Fibroblast of skin of abdomen (primary cell): ENCODE measurements around the gene PTPRG.

Experiments used
- DNase-seq: peaks from one replicate; pipeline ENCODE4 v3.0.0-alpha.2; 2013

Gene PTPRG

GRCh38 chr3:62131050-62131449 is 569.7 kb downstream of the PTPRG start:
- DNase-seq, result no peak

- peak; percentile 13 for DNase-seq
Observed at GRCh38 chr3:62131620-62132019, 570.2 kb downstream of the PTPRG start.

GRCh38 chr3:62132027-62132602 is 570.7 kb downstream of the PTPRG start:
- DNase-seq, result no peak

- DNase-seq, result no peak
Observed at GRCh38 chr3:62133015-62133414, 571.6 kb downstream of the PTPRG start.

GRCh38 chr3:62134061-62134496 is 572.7 kb downstream of the PTPRG start:
- peak; percentile 2 for DNase-seq

GRCh38 chr3:62135741-62136140 is 574.4 kb downstream of the PTPRG start:
- no peak for DNase-seq

GRCh38 chr3:62139957-62140356 is 578.6 kb downstream of the PTPRG start:
- peak; percentile 8 for DNase-seq

- DNase-seq, result no peak
Observed at GRCh38 chr3:62142331-62143085, 581.1 kb downstream of the PTPRG start.

- DNase-seq, result no peak
Observed at GRCh38 chr3:62143843-62144450, 582.6 kb downstream of the PTPRG start.

- DNase-seq, result no peak
Observed at GRCh38 chr3:62144482-62144881, 583.1 kb downstream of the PTPRG start.

GRCh38 chr3:62145086-62145757 is 583.9 kb downstream of the PTPRG start:
- DNase-seq, result no peak

- peak; percentile 3 for DNase-seq
Observed at GRCh38 chr3:62149539-62149938, 588.2 kb downstream of the PTPRG start.

GRCh38 chr3:62149962-62150361 is 588.6 kb downstream of the PTPRG start:
- peak; percentile 63 for DNase-seq

- peak; percentile 27 for DNase-seq
Observed at GRCh38 chr3:62151591-62151990, 590.2 kb downstream of the PTPRG start.

- DNase-seq, result no peak
Observed at GRCh38 chr3:62153231-62153630, 591.9 kb downstream of the PTPRG start.

GRCh38 chr3:62154457-62155148 is 593.2 kb downstream of the PTPRG start:
- no peak for DNase-seq

- no peak for DNase-seq
Observed at GRCh38 chr3:62159056-62159708, 597.8 kb downstream of the PTPRG start.

- peak; percentile 22 for DNase-seq
Observed at GRCh38 chr3:62159709-62160092, 598.3 kb downstream of the PTPRG start.

- DNase-seq, result peak; percentile 23
Observed at GRCh38 chr3:62161371-62161770, 600.0 kb downstream of the PTPRG start.

- DNase-seq, result no peak
Observed at GRCh38 chr3:62164196-62164595, 602.8 kb downstream of the PTPRG start.

GRCh38 chr3:62164746-62165145 is 603.4 kb downstream of the PTPRG start:
- no peak for DNase-seq
